Stimulated activated CD4-positive, alpha-beta T cell treated with anti-CD3 and anti-CD28 coated beads, TNF-alpha, amount 100 ng/mL, for 1 hour (primary cell): ENCODE results near the gene MAPK9.
"Not testable (repeated sequence)": the region's sequence is repeated elsewhere in the genome, so short reads cannot be mapped to it uniquely, and the experiment has no call there.

Experiments
- DNase-seq, 3 donors: peaks; one replicate each; pipeline ENCODE4 v3.0.0-alpha.2; 2020; ENCODE audit warnings: low read depth in 3 of 3, low spot score in 1 of 3

Gene MAPK9

GRCh38 chr5:180326989-180327565 lies 35.2 kb upstream of the MAPK9 start:
- no peak for DNase-seq

- no peak for DNase-seq
These were observed 32.7 kb upstream of the MAPK9 start for GRCh38 chr5:180324601-180324950.

GRCh38 chr5:180323941-180324600 lies 32.2 kb upstream of the MAPK9 start:
- DNase-seq: no peak

- DNase-seq: no peak
These were observed 31.3 kb upstream of the MAPK9 start for GRCh38 chr5:180323160-180323559.

- DNase-seq: no peak
These were observed 26.7 kb upstream of the MAPK9 start for GRCh38 chr5:180318456-180319089.

- DNase-seq: no peak
These were observed 24.7 kb upstream of the MAPK9 start for GRCh38 chr5:180316586-180316985.

- DNase-seq: peak; percentile 31 to 73 (median 41)
These were observed 23.9 kb upstream of the MAPK9 start for GRCh38 chr5:180315762-180316212.

GRCh38 chr5:180313677-180314505 lies 22.0 kb upstream of the MAPK9 start:
- DNase-seq: peak in 1 of 3 donors; percentile 50

- no peak for DNase-seq
These were observed 19.3 kb upstream of the MAPK9 start for GRCh38 chr5:180311216-180311615.

GRCh38 chr5:180306796-180307195 lies 14.9 kb upstream of the MAPK9 start:
- DNase-seq: no peak

- DNase-seq: no peak
These were observed 13.6 kb upstream of the MAPK9 start for GRCh38 chr5:180305481-180305880.

GRCh38 chr5:180304431-180305375 lies 12.8 kb upstream of the MAPK9 start:
- no peak for DNase-seq

GRCh38 chr5:180304016-180304292 lies 12.1 kb upstream of the MAPK9 start:
- DNase-seq: no peak

- no peak for DNase-seq
These were observed 11.5 kb upstream of the MAPK9 start for GRCh38 chr5:180303226-180304015.

- no peak for DNase-seq
These were observed 10.4 kb upstream of the MAPK9 start for GRCh38 chr5:180302256-180302655.

GRCh38 chr5:180301253-180301652 lies 9.4 kb upstream of the MAPK9 start:
- no peak for DNase-seq

GRCh38 chr5:180299526-180299925 lies 7.6 kb upstream of the MAPK9 start:
- no peak for DNase-seq

GRCh38 chr5:180299014-180299413 lies 7.1 kb upstream of the MAPK9 start:
- not testable (repeated sequence) for DNase-seq

- DNase-seq: no peak
These were observed 5.9 kb upstream of the MAPK9 start for GRCh38 chr5:180297587-180298282.
